Duodenal mucosa (tissue), 2 donors: ENCODE data around the gene TOLLIP.

Experiments
- H3K27ac ChIP-seq: one replicate; pipeline ENCODE4 v1.7.0; 2013; ENCODE audit warnings: low read depth, low read length
- H3K27me3 ChIP-seq, 2 donors: one replicate each; pipeline ENCODE4 v1.7.0; 2013; ENCODE audit warnings: low read length in 2 of 2, control low read depth in 1 of 2; ENCODE audit not compliant: insufficient read depth in 2 of 2, control insufficient read depth in 1 of 2
- H3K36me3 ChIP-seq, 2 donors: one replicate each; pipeline ENCODE4 v1.7.0; 2013; ENCODE audit warnings: low read length in 2 of 2, control low read depth in 1 of 2; ENCODE audit not compliant: insufficient read depth in 2 of 2, control insufficient read depth in 1 of 2
- H3K4me1 ChIP-seq, 2 donors: one replicate each; pipeline ENCODE4 v1.7.0; 2013; ENCODE audit warnings: low read length in 2 of 2, control low read depth in 1 of 2; ENCODE audit not compliant: insufficient read depth in 2 of 2, control insufficient read depth in 1 of 2
- H3K4me3 ChIP-seq, 2 donors: one replicate each; pipeline ENCODE4 v1.7.0; 2013; ENCODE audit warnings: low read length in 2 of 2, low read depth in 1 of 2
- H3K9ac ChIP-seq, 2 donors: one replicate each; pipeline ENCODE4 v1.7.0; 2013; ENCODE audit warnings: low read length in 2 of 2, low read depth in 1 of 2
- H3K9me3 ChIP-seq, 2 donors: one replicate each; pipeline ENCODE4 v1.7.0; 2013; ENCODE audit warnings: low read length in 2 of 2, control low read depth in 1 of 2; ENCODE audit not compliant: control insufficient read depth in 1 of 2

The TOLLIP gene

GRCh38 chr11:1226226-1226985 is 83.0 kb downstream of the TOLLIP start:
- Histone ChIP-seq H3K4me3 (no peak overlapping the region), H3K27me3 (peaks cover 0 to 6% of the 10 kb centered on the region in 2 donors), H3K36me3 (no peaks in the 10 kb centered on the region), H3K9ac (no peak overlapping the region), H3K9me3 (no peaks in the 10 kb centered on the region), H3K27ac (no peak overlapping the region), H3K4me1 (no peaks in the 10 kb centered on the region)

- Histone ChIP-seq H3K9me3 (no peaks in the 10 kb centered on the region), H3K4me3 (no peak overlapping the region), H3K27ac (no peak overlapping the region), H3K27me3 (peaks cover 0 to 6% of the 10 kb centered on the region in 2 donors), H3K4me1 (no peaks in the 10 kb centered on the region), H3K36me3 (no peaks in the 10 kb centered on the region), H3K9ac (no peak overlapping the region)
Measured at GRCh38 chr11:1225386-1226225, 83.8 kb downstream of the TOLLIP start.

- H3K4me1 ChIP-seq, result no peaks in the 10 kb centered on the region
- no peaks in the 10 kb centered on the region for H3K36me3 ChIP-seq
- no peaks in the 10 kb centered on the region for H3K9me3 ChIP-seq
- H3K27ac ChIP-seq, result no peak overlapping the region
- no peak overlapping the region for H3K9ac ChIP-seq
- H3K4me3 ChIP-seq, result no peak overlapping the region
- H3K27me3 ChIP-seq, result peaks cover 0 to 6% of the 10 kb centered on the region in 2 donors
Measured at GRCh38 chr11:1224491-1225385, 84.7 kb downstream of the TOLLIP start.
